GM19467 (cell line): ENCODE results near the gene FHAD1.

Experiments used
- ATAC-seq: cut with Tn5 transposase; IDR thresholded peaks from one replicate; pipeline ENCODE4 v1.9.1; 2021; ENCODE audit warnings: mild to moderate bottlenecking, moderate library complexity; ENCODE audit not compliant: unreplicated experiment

FHAD1 gene

GRCh38 chr1:15218287-15219279 lies 28.4 kb upstream of the FHAD1 start:
- ATAC-seq, result no peak

- no peak for ATAC-seq
These were observed 27.6 kb upstream of the FHAD1 start for GRCh38 chr1:15219280-15220023.

GRCh38 chr1:15220024-15220392 lies 27.0 kb upstream of the FHAD1 start:
- ATAC-seq, result no peak

GRCh38 chr1:15220825-15221431 lies 26.1 kb upstream of the FHAD1 start:
- no peak for ATAC-seq

- ATAC-seq, result no peak
These were observed 24.2 kb upstream of the FHAD1 start for GRCh38 chr1:15222653-15223303.

- no peak for ATAC-seq
These were observed 22.7 kb upstream of the FHAD1 start for GRCh38 chr1:15224259-15224869.

GRCh38 chr1:15224974-15225373 lies 22.0 kb upstream of the FHAD1 start:
- no peak for ATAC-seq

- ATAC-seq, result no peak
These were observed 21.6 kb upstream of the FHAD1 start for GRCh38 chr1:15225461-15225860.

GRCh38 chr1:15226388-15227255 lies 20.4 kb upstream of the FHAD1 start:
- no peak for ATAC-seq

GRCh38 chr1:15229707-15230131 lies 17.3 kb upstream of the FHAD1 start:
- no peak for ATAC-seq

- ATAC-seq, result peak; percentile 83
These were observed 15.3 kb upstream of the FHAD1 start for GRCh38 chr1:15231714-15232201.

GRCh38 chr1:15233689-15234088 lies 13.3 kb upstream of the FHAD1 start:
- no peak for ATAC-seq

- ATAC-seq, result no peak
These were observed 10.7 kb upstream of the FHAD1 start for GRCh38 chr1:15236321-15236721.

GRCh38 chr1:15236746-15237145 lies 10.3 kb upstream of the FHAD1 start:
- no peak for ATAC-seq

- ATAC-seq, result no peak
These were observed 8.2 kb upstream of the FHAD1 start for GRCh38 chr1:15238789-15239188.

- no peak for ATAC-seq
These were observed 4.3 kb upstream of the FHAD1 start for GRCh38 chr1:15242766-15243165.

- ATAC-seq, result no peak
These were observed 3.6 kb upstream of the FHAD1 start for GRCh38 chr1:15243275-15244043.

GRCh38 chr1:15244813-15245212 lies 2.2 kb upstream of the FHAD1 start:
- no peak for ATAC-seq
